HepG2 (cell line): Measurements from ENCODE around the gene AGAP3. TPM values are rescaled to one million over a fixed set of nuclear protein-coding genes. Genes with fewer than 3 reads are reported as not detected.

Source experiments
- ATAC-seq: fragments of 200-7000 bp; cut with Tn5 transposase; 3 replicates; pipeline ENCODE4 v1.9.1; 2020; ENCODE audit warnings: mild to moderate bottlenecking, moderate library complexity
- BruUV-seq: library from RNA; stranded (reverse); fragments of 400-500 nt; replicated peaks from 2 replicates; lab custom pipeline; 2021; lab: Mats Ljungman, UMichigan
- CTCF ChIA-PET: fragments of 300-600 bp; formaldehyde crosslinking; extraction: SDS; loops from one replicate; lab custom pipeline; 2021; ENCODE audit warnings: low total read pairs, inconsistent platforms, low intra/inter-chr PET ratio; lab: Yijun Ruan, JAX
- POLR2A ChIA-PET: fragments of 350-600 bp; sonication (Branson Sonifier 250); formaldehyde crosslinking; loops from one replicate; lab custom pipeline; 2020; ENCODE audit warnings: antibody characterized with exemption, inconsistent platforms; lab: Yijun Ruan, JAX
- DNase-seq: peaks from one replicate; pipeline ENCODE4 v3.0.0-alpha.2; 2015; ENCODE audit warnings: low spot score
- FAIRE-seq: peaks from 3 replicates; lab custom pipeline; 2011; peaks lifted over from hg19 to GRCh38; lab: Jason Lieb, UNC
- H2AFZ ChIP-seq: one replicate; pipeline ENCODE4 v1.6.1; 2011; ENCODE audit warnings: low read length, inconsistent platforms
- H3K27ac ChIP-seq: fragments of 300-600 bp; 3 replicates; pipeline ENCODE4 v1.8.0; 2011; ENCODE audit warnings: mixed run types, mild to moderate bottlenecking, mixed read lengths, low read length, inconsistent platforms; ENCODE audit not compliant: insufficient read depth; ENCODE audit errors: extremely low read length
- H3K27me3 ChIP-seq, 2 experiments: fragments of 200-600 bp in 1 of 2; 2 replicates in 1 of 2; 3 replicates in 1 of 2; pipeline versions ENCODE4 v1.6.0 to v1.8.0; 2011; ENCODE audit warnings: low read length in 2 of 2, mild to moderate bottlenecking in 2 of 2, moderate library complexity in 2 of 2, inconsistent platforms in 1 of 2; ENCODE audit not compliant: insufficient read depth in 2 of 2, control insufficient read depth in 1 of 2
- H3K36me3 ChIP-seq, 2 experiments: fragments of 200-600 bp in 1 of 2; replicated peaks in 1 of 2; 2 replicates in 1 of 2; 3 replicates in 1 of 2; pipeline versions ENCODE4 v1.5.1 to v1.8.0; 2011; ENCODE audit warnings: low read length in 2 of 2, inconsistent platforms in 1 of 2; ENCODE audit not compliant: insufficient read depth in 2 of 2, control insufficient read depth in 1 of 2
- H3K4me1 ChIP-seq: 2 replicates; pipeline ENCODE4 v1.5.1; 2012; ENCODE audit warnings: low read length, inconsistent platforms; ENCODE audit not compliant: insufficient read depth
- H3K4me2 ChIP-seq: 2 replicates; pipeline ENCODE4 v1.6.0; 2011; ENCODE audit warnings: low read depth, low read length, inconsistent platforms
- H3K4me3 ChIP-seq, 3 experiments: fragments of 200-600 bp in 1 of 3; sonication (generic), shearing (Covaris generic) in 1 of 3; replicated peaks in 1 of 3; 2 replicates each; pipeline ENCODE4 v1.5.1; 2011 to 2016; ENCODE audit warnings: low read length in 3 of 3, inconsistent platforms in 2 of 3, low read depth in 2 of 3, mild to moderate bottlenecking in 2 of 3, control low read depth in 1 of 3, mixed read lengths in 1 of 3; ENCODE audit not compliant: insufficient read depth in 1 of 3
- H3K79me2 ChIP-seq: one replicate; pipeline ENCODE4 v1.6.1; 2011; ENCODE audit warnings: low read length, inconsistent platforms; ENCODE audit not compliant: insufficient read depth
- H3K9ac ChIP-seq: 2 replicates; pipeline ENCODE4 v1.6.0; 2011; ENCODE audit warnings: mild to moderate bottlenecking, low read depth, low read length, inconsistent platforms; ENCODE audit not compliant: insufficient read depth
- H3K9me3 ChIP-seq: 2 replicates; pipeline ENCODE4 v1.5.1; 2012; ENCODE audit warnings: mild to moderate bottlenecking, low read length
- H4K20me1 ChIP-seq: 2 replicates; pipeline ENCODE4 v1.6.0; 2011; ENCODE audit warnings: inconsistent platforms, mild to moderate bottlenecking, low read length, moderate library complexity; ENCODE audit not compliant: insufficient read depth
- FOXK1 ChIP-seq: sonication (generic); formaldehyde crosslinking; IDR thresholded peaks from 2 replicates; pipeline ENCODE4 v1.4.0; 2020; ENCODE audit warnings: low read depth, missing genetic modification reagents, borderline replicate concordance
- HMGA1 ChIP-seq: sonication (generic); formaldehyde crosslinking; conservative IDR thresholded peaks from 2 replicates; pipeline ENCODE4 v1.4.0; 2020; ENCODE audit warnings: missing genetic modification reagents
- NFE2 ChIP-seq: sonication (generic); formaldehyde crosslinking; IDR thresholded peaks from 2 replicates; pipeline ENCODE4 v1.4.0; 2020; ENCODE audit warnings: missing genetic modification reagents
- ZNF7 ChIP-seq: IDR thresholded peaks from 2 replicates; pipeline ENCODE4 v1.6.1; 2016; ENCODE audit warnings: missing biosample characterization, missing genetic modification reagents
- WGBS: methylation state at CpG from one replicate; pipeline ENCODE4 v1.1.6; 2017; ENCODE audit warnings: low lambda C conversion rate; 5-methylcytosine and 5-hydroxymethylcytosine counted together
- in situ Hi-C: cut with HindIII; loops from 2 replicates; pipeline ENCODE4 v1.10.0; 2017; ENCODE audit warnings: low pct_unique_long_range_greater_than_20kb; ENCODE audit not compliant: extremely low pct_ligation_motif_present
- intact Hi-C: fragments of 100-400 bp; cut with micrococcal nuclease; formaldehyde crosslinking; loops from one replicate; pipeline ENCODE4 v1.10.0; 2022; ENCODE audit not compliant: unreplicated experiment
- polyA plus RNA-seq, 8 experiments: library from polyadenylated mRNA; depleted of rRNA in 3 of 8; stranded (reverse) in 7 of 8; unstranded in 1 of 8; fragments of >200 nt; fragmentation: Illumina TruSeq in 4 of 8; extraction: Trizol in 4 of 8; gene quantifications; 2 replicates each; pipeline versions ENCODE4 v1.2.1 to v1.2.3, GENCODE V29; 2011 to 2016; ENCODE audit warnings: low read depth in 4 of 8, missing spikeins in 1 of 8, mixed read lengths in 1 of 8; ENCODE audit not compliant: insufficient read depth in 1 of 8
- total RNA-seq, 5 experiments: library from RNA; depleted of rRNA; stranded (reverse); fragments of >200 nt; fragmentation: Illumina TruSeq; extraction: Trizol; gene quantifications; 2 replicates each; pipeline ENCODE4 v1.2.3, GENCODE V29; 2016; ENCODE audit warnings: low read depth in 1 of 5
- TF ChIP-seq, protein P1 (sequence below): sonication (generic); formaldehyde crosslinking; IDR thresholded peaks from 2 replicates; pipeline ENCODE4 v1.4.0; 2020; ENCODE audit warnings: missing genetic modification reagents, borderline replicate concordance
- TF ChIP-seq, protein P2 (sequence below): fragments of 450-650 bp; IDR thresholded peaks from 2 replicates; pipeline ENCODE4 v1.6.1; 2017
- TF ChIP-seq, protein P3 (sequence below): sonication (generic); formaldehyde crosslinking; IDR thresholded peaks from 2 replicates; pipeline ENCODE4 v1.5.0; 2020; ENCODE audit warnings: mild to moderate bottlenecking, missing genetic modification reagents, borderline replicate concordance
- TF ChIP-seq, protein P4 (sequence below): sonication (generic); formaldehyde crosslinking; conservative IDR thresholded peaks from 2 replicates; pipeline ENCODE4 v1.8.0; 2022; ENCODE audit warnings: mild to moderate bottlenecking, moderate library complexity, missing genetic modification reagents
- TF ChIP-seq, protein P5 (sequence below): sonication (generic); formaldehyde crosslinking; IDR thresholded peaks from 2 replicates; pipeline ENCODE4 v1.9.0; 2021; ENCODE audit warnings: missing genetic modification reagents, mild to moderate bottlenecking, borderline replicate concordance

Gene AGAP3
- total and polyA plus RNA-seq, 2 of the 13 experiments (the other 11 are each of a cell fraction or from before 2014, with no cell fraction given), result 31.3 to 61.4 TPM

DNA sequence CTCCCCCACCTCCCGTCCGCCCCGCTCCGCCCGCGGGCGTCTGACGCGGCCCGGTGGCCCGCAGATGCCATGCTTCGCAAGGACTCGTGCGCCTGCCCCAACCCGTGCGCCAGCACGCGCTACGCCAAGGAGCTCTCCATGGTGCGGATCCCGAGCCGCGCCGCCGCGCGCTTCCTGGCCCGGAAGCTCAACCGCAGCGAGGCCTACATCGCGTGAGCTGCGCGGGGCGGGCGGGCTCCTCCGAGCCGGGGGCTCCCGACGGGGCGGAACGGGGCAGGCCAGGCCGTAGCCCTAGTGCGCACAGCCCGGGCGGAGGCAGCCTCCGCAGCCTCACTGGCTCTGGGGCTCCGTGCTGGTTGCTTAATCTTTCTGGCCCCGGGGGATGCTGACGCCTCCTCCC is 35.2 kb upstream of the AGAP3 start:
- Histone ChIP-seq H3K79me2 (no peaks in the 10 kb centered on the region), H3K9me3 (no peaks in the 10 kb centered on the region), H3K4me3 (no peak overlapping the region), H3K4me1 (peaks cover 4% of the 10 kb centered on the region), H3K27ac (no peak overlapping the region), H3K4me2 (no peak overlapping the region), H3K27me3 (peaks cover 1 to 12% of the 10 kb centered on the region in 2 experiments; a peak in 3 of 5 replicates), H4K20me1 (no peaks in the 10 kb centered on the region), H3K36me3 (0 out of 5 replicates have a peak, but pooled peaks cover 0 to 2% of the 10 kb centered on the region in 2 experiments), H3K9ac (no peak overlapping the region), H2AFZ (no peak overlapping the region)
- peak; percentile 42 for ATAC-seq
- FAIRE-seq, result no peak
- WGBS, result 62% methylated on average over 8 of the region's 50 CpGs
- no peak for DNase-seq
- no TSS peak for BruUV-seq
- ChIA-PET POLR2A (interaction anchor here (1.0 kb wide), 1 partner anchor 12 kb away, joined by 5 read pairs; no protein-coding TSS in a partner anchor), CTCF (no interaction called here)
- intact Hi-C loops, result no loop called here
- in situ Hi-C loops, result no loop called here
- TF ChIP-seq, protein P1, sequence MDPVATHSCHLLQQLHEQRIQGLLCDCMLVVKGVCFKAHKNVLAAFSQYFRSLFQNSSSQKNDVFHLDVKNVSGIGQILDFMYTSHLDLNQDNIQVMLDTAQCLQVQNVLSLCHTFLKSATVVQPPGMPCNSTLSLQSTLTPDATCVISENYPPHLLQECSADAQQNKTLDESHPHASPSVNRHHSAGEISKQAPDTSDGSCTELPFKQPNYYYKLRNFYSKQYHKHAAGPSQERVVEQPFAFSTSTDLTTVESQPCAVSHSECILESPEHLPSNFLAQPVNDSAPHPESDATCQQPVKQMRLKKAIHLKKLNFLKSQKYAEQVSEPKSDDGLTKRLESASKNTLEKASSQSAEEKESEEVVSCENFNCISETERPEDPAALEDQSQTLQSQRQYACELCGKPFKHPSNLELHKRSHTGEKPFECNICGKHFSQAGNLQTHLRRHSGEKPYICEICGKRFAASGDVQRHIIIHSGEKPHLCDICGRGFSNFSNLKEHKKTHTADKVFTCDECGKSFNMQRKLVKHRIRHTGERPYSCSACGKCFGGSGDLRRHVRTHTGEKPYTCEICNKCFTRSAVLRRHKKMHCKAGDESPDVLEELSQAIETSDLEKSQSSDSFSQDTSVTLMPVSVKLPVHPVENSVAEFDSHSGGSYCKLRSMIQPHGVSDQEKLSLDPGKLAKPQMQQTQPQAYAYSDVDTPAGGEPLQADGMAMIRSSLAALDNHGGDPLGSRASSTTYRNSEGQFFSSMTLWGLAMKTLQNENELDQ (CRISPR knock-in tag), result no peak
- TF ChIP-seq ZNF7 (no peak), HMGA1 (CRISPR knock-in tag) (no peak), FOXK1 (no peak), NFE2 (no peak)
- TF ChIP-seq, protein P2, sequence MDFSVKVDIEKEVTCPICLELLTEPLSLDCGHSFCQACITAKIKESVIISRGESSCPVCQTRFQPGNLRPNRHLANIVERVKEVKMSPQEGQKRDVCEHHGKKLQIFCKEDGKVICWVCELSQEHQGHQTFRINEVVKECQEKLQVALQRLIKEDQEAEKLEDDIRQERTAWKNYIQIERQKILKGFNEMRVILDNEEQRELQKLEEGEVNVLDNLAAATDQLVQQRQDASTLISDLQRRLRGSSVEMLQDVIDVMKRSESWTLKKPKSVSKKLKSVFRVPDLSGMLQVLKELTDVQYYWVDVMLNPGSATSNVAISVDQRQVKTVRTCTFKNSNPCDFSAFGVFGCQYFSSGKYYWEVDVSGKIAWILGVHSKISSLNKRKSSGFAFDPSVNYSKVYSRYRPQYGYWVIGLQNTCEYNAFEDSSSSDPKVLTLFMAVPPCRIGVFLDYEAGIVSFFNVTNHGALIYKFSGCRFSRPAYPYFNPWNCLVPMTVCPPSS, result no peak
- TF ChIP-seq, protein P3, sequence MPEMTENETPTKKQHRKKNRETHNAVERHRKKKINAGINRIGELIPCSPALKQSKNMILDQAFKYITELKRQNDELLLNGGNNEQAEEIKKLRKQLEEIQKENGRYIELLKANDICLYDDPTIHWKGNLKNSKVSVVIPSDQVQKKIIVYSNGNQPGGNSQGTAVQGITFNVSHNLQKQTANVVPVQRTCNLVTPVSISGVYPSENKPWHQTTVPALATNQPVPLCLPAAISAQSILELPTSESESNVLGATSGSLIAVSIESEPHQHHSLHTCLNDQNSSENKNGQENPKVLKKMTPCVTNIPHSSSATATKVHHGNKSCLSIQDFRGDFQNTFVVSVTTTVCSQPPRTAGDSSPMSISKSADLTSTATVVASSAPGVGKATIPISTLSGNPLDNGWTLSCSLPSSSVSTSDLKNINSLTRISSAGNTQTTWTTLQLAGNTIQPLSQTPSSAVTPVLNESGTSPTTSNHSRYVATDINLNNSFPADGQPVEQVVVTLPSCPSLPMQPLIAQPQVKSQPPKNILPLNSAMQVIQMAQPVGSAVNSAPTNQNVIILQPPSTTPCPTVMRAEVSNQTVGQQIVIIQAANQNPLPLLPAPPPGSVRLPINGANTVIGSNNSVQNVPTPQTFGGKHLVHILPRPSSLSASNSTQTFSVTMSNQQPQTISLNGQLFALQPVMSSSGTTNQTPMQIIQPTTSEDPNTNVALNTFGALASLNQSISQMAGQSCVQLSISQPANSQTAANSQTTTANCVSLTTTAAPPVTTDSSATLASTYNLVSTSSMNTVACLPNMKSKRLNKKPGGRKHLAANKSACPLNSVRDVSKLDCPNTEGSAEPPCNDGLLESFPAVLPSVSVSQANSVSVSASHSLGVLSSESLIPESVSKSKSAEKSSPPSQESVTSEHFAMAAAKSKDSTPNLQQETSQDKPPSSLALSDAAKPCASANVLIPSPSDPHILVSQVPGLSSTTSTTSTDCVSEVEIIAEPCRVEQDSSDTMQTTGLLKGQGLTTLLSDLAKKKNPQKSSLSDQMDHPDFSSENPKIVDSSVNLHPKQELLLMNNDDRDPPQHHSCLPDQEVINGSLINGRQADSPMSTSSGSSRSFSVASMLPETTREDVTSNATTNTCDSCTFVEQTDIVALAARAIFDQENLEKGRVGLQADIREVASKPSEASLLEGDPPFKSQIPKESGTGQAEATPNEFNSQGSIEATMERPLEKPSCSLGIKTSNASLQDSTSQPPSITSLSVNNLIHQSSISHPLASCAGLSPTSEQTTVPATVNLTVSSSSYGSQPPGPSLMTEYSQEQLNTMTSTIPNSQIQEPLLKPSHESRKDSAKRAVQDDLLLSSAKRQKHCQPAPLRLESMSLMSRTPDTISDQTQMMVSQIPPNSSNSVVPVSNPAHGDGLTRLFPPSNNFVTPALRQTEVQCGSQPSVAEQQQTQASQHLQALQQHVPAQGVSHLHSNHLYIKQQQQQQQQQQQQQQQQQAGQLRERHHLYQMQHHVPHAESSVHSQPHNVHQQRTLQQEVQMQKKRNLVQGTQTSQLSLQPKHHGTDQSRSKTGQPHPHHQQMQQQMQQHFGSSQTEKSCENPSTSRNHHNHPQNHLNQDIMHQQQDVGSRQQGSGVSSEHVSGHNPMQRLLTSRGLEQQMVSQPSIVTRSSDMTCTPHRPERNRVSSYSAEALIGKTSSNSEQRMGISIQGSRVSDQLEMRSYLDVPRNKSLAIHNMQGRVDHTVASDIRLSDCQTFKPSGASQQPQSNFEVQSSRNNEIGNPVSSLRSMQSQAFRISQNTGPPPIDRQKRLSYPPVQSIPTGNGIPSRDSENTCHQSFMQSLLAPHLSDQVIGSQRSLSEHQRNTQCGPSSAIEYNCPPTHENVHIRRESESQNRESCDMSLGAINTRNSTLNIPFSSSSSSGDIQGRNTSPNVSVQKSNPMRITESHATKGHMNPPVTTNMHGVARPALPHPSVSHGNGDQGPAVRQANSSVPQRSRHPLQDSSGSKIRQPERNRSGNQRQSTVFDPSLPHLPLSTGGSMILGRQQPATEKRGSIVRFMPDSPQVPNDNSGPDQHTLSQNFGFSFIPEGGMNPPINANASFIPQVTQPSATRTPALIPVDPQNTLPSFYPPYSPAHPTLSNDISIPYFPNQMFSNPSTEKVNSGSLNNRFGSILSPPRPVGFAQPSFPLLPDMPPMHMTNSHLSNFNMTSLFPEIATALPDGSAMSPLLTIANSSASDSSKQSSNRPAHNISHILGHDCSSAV (CRISPR knock-in tag), result no peak
- TF ChIP-seq, protein P4, sequence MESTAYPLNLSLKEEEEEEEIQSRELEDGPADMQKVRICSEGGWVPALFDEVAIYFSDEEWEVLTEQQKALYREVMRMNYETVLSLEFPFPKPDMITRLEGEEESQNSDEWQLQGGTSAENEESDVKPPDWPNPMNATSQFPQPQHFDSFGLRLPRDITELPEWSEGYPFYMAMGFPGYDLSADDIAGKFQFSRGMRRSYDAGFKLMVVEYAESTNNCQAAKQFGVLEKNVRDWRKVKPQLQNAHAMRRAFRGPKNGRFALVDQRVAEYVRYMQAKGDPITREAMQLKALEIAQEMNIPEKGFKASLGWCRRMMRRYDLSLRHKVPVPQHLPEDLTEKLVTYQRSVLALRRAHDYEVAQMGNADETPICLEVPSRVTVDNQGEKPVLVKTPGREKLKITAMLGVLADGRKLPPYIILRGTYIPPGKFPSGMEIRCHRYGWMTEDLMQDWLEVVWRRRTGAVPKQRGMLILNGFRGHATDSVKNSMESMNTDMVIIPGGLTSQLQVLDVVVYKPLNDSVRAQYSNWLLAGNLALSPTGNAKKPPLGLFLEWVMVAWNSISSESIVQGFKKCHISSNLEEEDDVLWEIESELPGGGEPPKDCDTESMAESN, result no peak
- TF ChIP-seq, protein P5, sequence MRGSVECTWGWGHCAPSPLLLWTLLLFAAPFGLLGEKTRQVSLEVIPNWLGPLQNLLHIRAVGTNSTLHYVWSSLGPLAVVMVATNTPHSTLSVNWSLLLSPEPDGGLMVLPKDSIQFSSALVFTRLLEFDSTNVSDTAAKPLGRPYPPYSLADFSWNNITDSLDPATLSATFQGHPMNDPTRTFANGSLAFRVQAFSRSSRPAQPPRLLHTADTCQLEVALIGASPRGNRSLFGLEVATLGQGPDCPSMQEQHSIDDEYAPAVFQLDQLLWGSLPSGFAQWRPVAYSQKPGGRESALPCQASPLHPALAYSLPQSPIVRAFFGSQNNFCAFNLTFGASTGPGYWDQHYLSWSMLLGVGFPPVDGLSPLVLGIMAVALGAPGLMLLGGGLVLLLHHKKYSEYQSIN (CRISPR knock-in tag), result no peak
